Activated CD4-positive, alpha-beta T cell treated with anti-CD3 and anti-CD28 coated beads, Interleukin-2, amount 50 U/mL, for 24 hours (primary cell): Measurements from ENCODE around the gene DNAJC4.

Experiments used
- DNase-seq, 2 donors: peaks; one replicate each; pipeline ENCODE4 v3.0.0-alpha.2; 2020; ENCODE audit warnings: low read depth in 1 of 2, low spot score in 1 of 2

DNAJC4 gene

GRCh38 chr11:64256300-64256699, 26.0 kb downstream of the DNAJC4 start:
- DNase-seq: no peak

GRCh38 chr11:64258356-64258755, 28.0 kb downstream of the DNAJC4 start:
- DNase-seq: no peak

- DNase-seq: no peak
Observed at GRCh38 chr11:64258946-64259532, 28.7 kb downstream of the DNAJC4 start.

- DNase-seq: no peak
Observed at GRCh38 chr11:64259533-64260067, 29.3 kb downstream of the DNAJC4 start.

GRCh38 chr11:64260147-64260708, 29.9 kb downstream of the DNAJC4 start:
- no peak for DNase-seq

GRCh38 chr11:64261556-64262080, 31.3 kb downstream of the DNAJC4 start:
- no peak for DNase-seq

- DNase-seq: no peak
Observed at GRCh38 chr11:64262271-64263002, 32.1 kb downstream of the DNAJC4 start.

- no peak for DNase-seq
Observed at GRCh38 chr11:64263021-64263946, 32.9 kb downstream of the DNAJC4 start.

- no peak for DNase-seq
Observed at GRCh38 chr11:64263947-64264317, 33.6 kb downstream of the DNAJC4 start.

- no peak for DNase-seq
Observed at GRCh38 chr11:64264371-64264852, 34.1 kb downstream of the DNAJC4 start.

GRCh38 chr11:64265176-64266160, 35.1 kb downstream of the DNAJC4 start:
- DNase-seq: no peak

- DNase-seq: no peak
Observed at GRCh38 chr11:64266339-64266738, 36.0 kb downstream of the DNAJC4 start.

- DNase-seq: no peak
Observed at GRCh38 chr11:64267207-64267945, 37.0 kb downstream of the DNAJC4 start.

GRCh38 chr11:64268025-64268892, 37.9 kb downstream of the DNAJC4 start:
- no peak for DNase-seq

- DNase-seq: peak in 1 of 2 donors; percentile 35
Observed at GRCh38 chr11:64268893-64269539, 38.7 kb downstream of the DNAJC4 start.

- DNase-seq: peak; percentile 97 to 99
Observed at GRCh38 chr11:64269540-64270220, 39.3 kb downstream of the DNAJC4 start.
